Glutamatergic neuron (in vitro differentiated cells): Measurements from ENCODE around the gene MCTP1. TPM values are rescaled to one million over a fixed set of nuclear protein-coding genes. Genes with fewer than 3 reads are reported as not detected.

Experiments
- DNase-seq: peaks from one replicate; pipeline ENCODE4 v3.0.0; 2022
- H3K27ac Mint-ChIP-seq: one replicate; pipeline ENCODE4 v1.8.0; 2020; ENCODE audit warnings: mild to moderate bottlenecking, mixed read lengths, inconsistent platforms; ENCODE audit not compliant: unreplicated experiment
- H3K27me3 Mint-ChIP-seq: one replicate; pipeline ENCODE4 v1.8.0; 2020; ENCODE audit warnings: mild to moderate bottlenecking, moderate library complexity, mixed read lengths, inconsistent platforms; ENCODE audit not compliant: unreplicated experiment
- H3K36me3 Mint-ChIP-seq: one replicate; pipeline ENCODE4 v1.8.0; 2020; ENCODE audit warnings: mild to moderate bottlenecking, mixed read lengths, inconsistent platforms; ENCODE audit not compliant: unreplicated experiment
- H3K4me1 Mint-ChIP-seq: one replicate; pipeline ENCODE4 v1.8.0; 2020; ENCODE audit warnings: mild to moderate bottlenecking, low read depth, mixed read lengths, inconsistent platforms; ENCODE audit not compliant: unreplicated experiment
- H3K4me3 Mint-ChIP-seq: one replicate; pipeline ENCODE4 v1.8.0; 2020; ENCODE audit warnings: mild to moderate bottlenecking, mixed read lengths, inconsistent platforms; ENCODE audit not compliant: unreplicated experiment
- H3K9me3 Mint-ChIP-seq: one replicate; pipeline ENCODE4 v1.8.0; 2020; ENCODE audit warnings: mild to moderate bottlenecking, moderate library complexity, mixed read lengths, inconsistent platforms; ENCODE audit not compliant: unreplicated experiment
- CTCF ChIP-seq: fragments of 200-600 bp; sonication (generic); IDR thresholded peaks from one replicate; pipeline ENCODE4 v1.5.0; 2021; ENCODE audit not compliant: partially characterized antibody, unreplicated experiment
- total RNA-seq: library from RNA; stranded (reverse); fragmentation: NEBNext Ultra II Directional; extraction: Animal tissue kit (Norgen Biotek cat#: 25700); gene quantifications from one replicate; pipeline ENCODE4 v1.2.1, GENCODE V29; 2021; ENCODE audit not compliant: unreplicated experiment

The MCTP1 gene
- total RNA-seq, 1 donor from 2014 or later: 1.7 TPM

GRCh38 chr5:94916619-94917018 is 368.3 kb downstream of the MCTP1 start:
- no peaks in the 10 kb centered on the region for H3K9me3 Mint-ChIP-seq
- H3K27ac Mint-ChIP-seq: no peak overlapping the region

DNA sequence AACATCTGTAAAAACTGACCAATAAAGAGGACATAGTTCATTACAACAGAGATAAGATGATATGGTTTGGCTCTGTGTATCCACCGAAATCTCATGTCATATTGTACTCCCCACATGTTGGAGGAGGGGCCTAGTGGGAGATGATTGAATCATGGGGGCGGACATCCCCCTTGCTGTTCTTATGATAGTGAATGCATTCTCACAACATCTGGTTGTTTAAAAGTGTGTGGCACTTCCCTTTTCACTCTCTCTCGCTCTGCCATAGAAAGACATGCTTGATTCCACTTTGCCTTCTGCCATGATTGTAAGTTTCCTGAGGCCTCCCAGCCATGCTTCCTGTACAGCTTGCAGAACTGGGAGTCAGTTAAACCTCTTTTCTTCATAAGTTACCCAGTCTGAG is 373.6 kb downstream of the MCTP1 start:
- TF ChIP-seq CTCF: no peak

More at GRCh38 chr5:94916619-94917018, 368.3 kb downstream of the MCTP1 start:
- no peaks in the 10 kb centered on the region for H3K27me3 Mint-ChIP-seq
- DNase-seq: no peak
- no peak for TF ChIP-seq CTCF
- H3K4me1 Mint-ChIP-seq: no peaks in the 10 kb centered on the region
- H3K36me3 Mint-ChIP-seq: no peaks in the 10 kb centered on the region
- H3K4me3 Mint-ChIP-seq: no peak overlapping the region

DNA sequence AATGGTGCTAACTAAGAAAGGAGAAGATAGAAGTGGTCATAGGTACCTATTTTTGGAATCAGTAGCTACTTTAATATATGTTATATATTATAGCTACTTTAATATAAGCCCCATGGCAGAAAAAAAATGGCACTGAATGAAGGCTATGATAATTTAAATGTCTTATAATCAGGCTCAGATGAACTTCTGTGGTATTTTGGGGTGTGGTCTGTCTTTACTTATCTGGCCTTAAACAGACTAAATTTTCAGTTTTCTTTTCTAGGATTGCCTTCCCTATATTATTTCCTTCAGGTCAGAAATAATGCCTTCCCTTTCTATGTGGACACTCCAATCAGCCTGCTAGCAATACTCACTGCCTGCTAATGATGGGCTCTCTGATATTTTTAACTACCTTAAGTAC is 374.2 kb downstream of the MCTP1 start:
- H3K36me3 Mint-ChIP-seq: no peaks in the 10 kb centered on the region

More for the DNA sequence above, 373.6 kb downstream of the MCTP1 start:
- Mint-ChIP-seq H3K4me1 (no peaks in the 10 kb centered on the region), H3K27ac (no peak overlapping the region), H3K9me3 (no peaks in the 10 kb centered on the region), H3K4me3 (no peak overlapping the region), H3K36me3 (no peaks in the 10 kb centered on the region), H3K27me3 (no peaks in the 10 kb centered on the region)
- no peak for DNase-seq

GRCh38 chr5:94908889-94909480 is 375.9 kb downstream of the MCTP1 start:
- no peak overlapping the region for H3K27ac Mint-ChIP-seq
- peak; percentile 88 for TF ChIP-seq CTCF
- DNase-seq: no peak
- no peaks in the 10 kb centered on the region for H3K36me3 Mint-ChIP-seq
- no peak overlapping the region for H3K4me3 Mint-ChIP-seq
- H3K4me1 Mint-ChIP-seq: no peaks in the 10 kb centered on the region
- no peaks in the 10 kb centered on the region for H3K27me3 Mint-ChIP-seq
- H3K9me3 Mint-ChIP-seq: no peaks in the 10 kb centered on the region

More for the DNA sequence above, 374.2 kb downstream of the MCTP1 start:
- H3K9me3 Mint-ChIP-seq: no peaks in the 10 kb centered on the region
- no peak for DNase-seq
- H3K4me1 Mint-ChIP-seq: no peaks in the 10 kb centered on the region
- no peak overlapping the region for H3K4me3 Mint-ChIP-seq
- no peak overlapping the region for H3K27ac Mint-ChIP-seq
- TF ChIP-seq CTCF: no peak
- no peaks in the 10 kb centered on the region for H3K27me3 Mint-ChIP-seq

DNA sequence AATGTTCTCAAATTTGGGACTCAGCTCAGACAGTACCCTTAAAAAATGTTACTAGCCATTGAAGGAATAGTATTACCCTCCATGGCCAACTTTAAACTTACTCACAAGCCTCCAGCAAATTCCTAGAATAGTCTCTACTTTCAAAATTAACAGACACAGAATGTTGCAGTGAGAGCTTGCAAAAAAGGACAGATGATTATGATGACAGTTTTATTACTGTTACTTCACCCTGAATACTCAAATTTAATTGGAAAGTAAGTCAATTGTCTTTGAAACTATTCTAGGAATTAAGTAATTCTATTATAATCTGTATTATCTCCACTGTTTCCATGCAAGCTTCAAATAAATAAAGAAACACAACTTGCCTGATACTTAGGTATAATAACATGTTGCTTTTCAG is 378.1 kb downstream of the MCTP1 start:
- Mint-ChIP-seq H3K27me3 (no peaks in the 10 kb centered on the region), H3K36me3 (no peaks in the 10 kb centered on the region), H3K27ac (no peak overlapping the region), H3K9me3 (no peaks in the 10 kb centered on the region), H3K4me3 (no peak overlapping the region), H3K4me1 (no peaks in the 10 kb centered on the region)
- no peak for DNase-seq
- no peak for TF ChIP-seq CTCF
